ENCODE data around the gene COL4A2.

- TF ChIP-seq CTCF (IDR thresholded peaks at IDR 0.05): no peak
- no peak for TF ChIP-seq POLR2A (IDR thresholded peaks at IDR 0.05)
These were observed 25.7 kb downstream of the COL4A2 start for GRCh38 chr13:110332750-110333149.
